Duodenal mucosa (tissue), 2 donors: Measurements from ENCODE around the gene EIF4EBP3.

Source experiments
- H3K27ac ChIP-seq: one replicate; pipeline ENCODE4 v1.7.0; 2013; ENCODE audit warnings: low read depth, low read length
- H3K27me3 ChIP-seq, 2 donors: one replicate each; pipeline ENCODE4 v1.7.0; 2013; ENCODE audit warnings: low read length in 2 of 2, control low read depth in 1 of 2; ENCODE audit not compliant: insufficient read depth in 2 of 2, control insufficient read depth in 1 of 2
- H3K36me3 ChIP-seq, 2 donors: one replicate each; pipeline ENCODE4 v1.7.0; 2013; ENCODE audit warnings: low read length in 2 of 2, control low read depth in 1 of 2; ENCODE audit not compliant: insufficient read depth in 2 of 2, control insufficient read depth in 1 of 2
- H3K4me1 ChIP-seq, 2 donors: one replicate each; pipeline ENCODE4 v1.7.0; 2013; ENCODE audit warnings: low read length in 2 of 2, control low read depth in 1 of 2; ENCODE audit not compliant: insufficient read depth in 2 of 2, control insufficient read depth in 1 of 2
- H3K4me3 ChIP-seq, 2 donors: one replicate each; pipeline ENCODE4 v1.7.0; 2013; ENCODE audit warnings: low read length in 2 of 2, low read depth in 1 of 2
- H3K9ac ChIP-seq, 2 donors: one replicate each; pipeline ENCODE4 v1.7.0; 2013; ENCODE audit warnings: low read length in 2 of 2, low read depth in 1 of 2
- H3K9me3 ChIP-seq, 2 donors: one replicate each; pipeline ENCODE4 v1.7.0; 2013; ENCODE audit warnings: low read length in 2 of 2, control low read depth in 1 of 2; ENCODE audit not compliant: control insufficient read depth in 1 of 2

The EIF4EBP3 gene

GRCh38 chr5:140565024-140565779, 17.7 kb downstream of the EIF4EBP3 start:
- peak overlapping the region; percentile 92 to 99 for H3K9ac ChIP-seq
- peaks cover 9 to 30% of the 10 kb centered on the region in 2 donors for H3K36me3 ChIP-seq
- H3K4me3 ChIP-seq, result peak overlapping the region; percentile 79 to 98
- no peaks in the 10 kb centered on the region for H3K9me3 ChIP-seq
- H3K27ac ChIP-seq, result peak overlapping the region; percentile 94
- no peaks in the 10 kb centered on the region for H3K27me3 ChIP-seq
- H3K4me1 ChIP-seq, result peaks cover 39 to 49% of the 10 kb centered on the region in 2 donors

GRCh38 chr5:140565780-140566095, 18.3 kb downstream of the EIF4EBP3 start:
- Histone ChIP-seq H3K4me1 (peaks cover 44 to 54% of the 10 kb centered on the region in 2 donors), H3K27ac (no peak overlapping the region), H3K4me3 (peak overlapping the region; percentile 79 to 98), H3K27me3 (no peaks in the 10 kb centered on the region), H3K9me3 (no peaks in the 10 kb centered on the region), H3K9ac (peak overlapping the region; percentile 92 to 99), H3K36me3 (peaks cover 9 to 27% of the 10 kb centered on the region in 2 donors)

DNA sequence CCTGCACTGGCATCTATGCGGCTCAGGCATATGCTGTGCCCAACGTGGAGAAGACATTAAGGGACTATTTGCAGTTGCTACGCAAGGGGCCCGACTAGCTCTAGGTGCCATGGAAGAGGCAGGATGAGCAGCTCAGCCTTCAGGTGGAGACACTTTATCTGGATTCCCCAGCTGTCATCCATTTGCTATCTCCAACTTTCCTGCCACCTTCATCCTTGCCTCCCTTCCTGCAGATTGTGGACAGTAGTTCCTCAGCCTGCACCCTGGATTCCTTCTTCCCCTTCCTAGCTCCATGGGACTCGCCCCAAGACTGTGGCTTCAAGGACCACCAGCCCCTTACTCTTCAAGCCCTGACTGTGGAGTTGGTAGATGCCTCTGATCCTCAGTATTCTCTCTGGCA, 19.2 kb downstream of the EIF4EBP3 start:
- no peaks in the 10 kb centered on the region for H3K9me3 ChIP-seq
- H3K27ac ChIP-seq, result no peak overlapping the region
- H3K4me3 ChIP-seq, result no peak overlapping the region
- H3K4me1 ChIP-seq, result peaks cover 47 to 57% of the 10 kb centered on the region in 2 donors
- H3K9ac ChIP-seq, result no peak overlapping the region
- no peaks in the 10 kb centered on the region for H3K27me3 ChIP-seq
- H3K36me3 ChIP-seq, result peaks cover 9 to 29% of the 10 kb centered on the region in 2 donors

GRCh38 chr5:140567136-140567818, 19.8 kb downstream of the EIF4EBP3 start:
- Histone ChIP-seq H3K4me1 (peaks cover 47 to 61% of the 10 kb centered on the region in 2 donors), H3K36me3 (peaks cover 9 to 29% of the 10 kb centered on the region in 2 donors), H3K4me3 (no peak overlapping the region), H3K9ac (no peak overlapping the region), H3K27ac (no peak overlapping the region), H3K9me3 (no peaks in the 10 kb centered on the region), H3K27me3 (no peaks in the 10 kb centered on the region)

GRCh38 chr5:140567871-140568270, 20.4 kb downstream of the EIF4EBP3 start:
- Histone ChIP-seq H3K4me3 (no peak overlapping the region), H3K4me1 (peaks cover 47 to 61% of the 10 kb centered on the region in 2 donors), H3K9me3 (no peaks in the 10 kb centered on the region), H3K9ac (no peak overlapping the region), H3K27me3 (no peaks in the 10 kb centered on the region), H3K36me3 (peaks cover 9 to 29% of the 10 kb centered on the region in 2 donors), H3K27ac (no peak overlapping the region)

- peaks cover 9 to 29% of the 10 kb centered on the region in 2 donors for H3K36me3 ChIP-seq
- peak overlapping the region in 1 of 2 donors; percentile 41 for H3K9ac ChIP-seq
- peaks cover 43 to 56% of the 10 kb centered on the region in 2 donors for H3K4me1 ChIP-seq
- no peaks in the 10 kb centered on the region for H3K27me3 ChIP-seq
- no peak overlapping the region for H3K27ac ChIP-seq
- H3K9me3 ChIP-seq, result no peaks in the 10 kb centered on the region
- peak overlapping the region in 1 of 2 donors; percentile 8 for H3K4me3 ChIP-seq
Observed at GRCh38 chr5:140568443-140569063, 21.1 kb downstream of the EIF4EBP3 start.

DNA sequence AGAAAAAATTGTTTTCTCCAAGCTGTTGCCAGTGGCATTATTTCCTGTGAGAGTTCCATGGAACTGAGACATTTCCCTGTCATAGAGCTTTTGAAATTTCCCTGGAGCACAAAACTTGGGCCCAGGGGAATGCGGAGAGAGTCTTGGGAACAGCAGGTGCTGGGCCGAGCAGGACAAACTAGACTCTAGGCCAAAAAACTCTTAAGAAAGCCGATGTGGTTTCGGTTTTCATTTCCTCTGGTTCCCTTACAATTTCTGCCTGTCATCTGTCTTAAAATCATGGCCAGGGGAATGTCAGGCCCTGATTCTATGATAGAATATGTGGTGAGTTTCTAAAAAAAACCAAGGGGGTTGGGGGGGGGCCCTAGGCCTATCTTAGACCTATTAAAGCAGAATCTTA, 21.7 kb downstream of the EIF4EBP3 start:
- Histone ChIP-seq H3K27ac (no peak overlapping the region), H3K4me1 (peaks cover 39 to 50% of the 10 kb centered on the region in 2 donors), H3K9me3 (no peaks in the 10 kb centered on the region), H3K36me3 (peaks cover 9 to 29% of the 10 kb centered on the region in 2 donors), H3K9ac (peak overlapping the region in 1 of 2 donors; percentile 41), H3K27me3 (no peaks in the 10 kb centered on the region), H3K4me3 (peak overlapping the region; percentile 8)

DNA sequence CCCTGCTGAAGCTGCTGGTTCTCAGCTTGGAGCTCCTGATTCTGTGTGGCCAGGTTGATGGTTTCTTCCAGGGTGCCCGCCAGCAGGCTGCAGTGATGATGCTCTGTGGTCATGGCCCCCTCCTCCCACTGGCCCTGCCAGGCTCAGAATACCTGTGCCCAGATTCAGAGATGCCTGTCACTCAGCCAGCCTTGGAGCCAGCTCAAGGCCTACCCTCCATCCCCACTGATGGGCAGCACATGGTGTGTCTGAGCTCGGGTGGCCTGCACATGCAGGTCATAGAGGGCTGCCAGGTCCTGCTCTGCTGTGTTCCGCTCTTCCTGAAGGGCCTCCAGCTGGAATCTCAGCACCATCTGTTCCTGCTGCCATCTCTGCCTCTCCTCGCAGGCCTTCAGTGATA, 22.6 kb downstream of the EIF4EBP3 start:
- no peaks in the 10 kb centered on the region for H3K9me3 ChIP-seq
- H3K9ac ChIP-seq, result no peak overlapping the region
- H3K27ac ChIP-seq, result no peak overlapping the region
- H3K36me3 ChIP-seq, result peaks cover 9 to 29% of the 10 kb centered on the region in 2 donors
- peaks cover 38 to 49% of the 10 kb centered on the region in 2 donors for H3K4me1 ChIP-seq
- no peak overlapping the region for H3K4me3 ChIP-seq
- H3K27me3 ChIP-seq, result no peaks in the 10 kb centered on the region

DNA sequence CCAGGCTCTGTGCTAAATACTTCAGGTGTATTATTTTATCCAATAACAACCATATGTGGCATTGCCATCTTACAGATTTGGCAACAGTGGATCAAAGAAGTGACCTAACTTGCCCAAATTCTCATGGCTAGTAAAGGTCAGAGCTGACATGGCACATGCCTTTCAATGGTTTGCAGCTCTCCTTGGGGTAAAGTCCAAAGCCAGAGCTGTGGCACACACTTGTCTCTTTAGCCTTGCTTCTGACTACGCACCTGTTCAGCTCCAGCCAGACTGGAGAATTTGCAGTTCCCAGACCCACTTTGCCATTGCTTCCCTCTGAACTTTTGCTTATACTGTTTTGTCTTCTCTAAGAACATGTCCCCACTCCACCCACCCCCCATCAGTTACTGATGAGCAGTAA, 23.0 kb downstream of the EIF4EBP3 start:
- H3K27ac ChIP-seq, result peak overlapping the region; percentile 11
- no peaks in the 10 kb centered on the region for H3K27me3 ChIP-seq
- no peak overlapping the region for H3K4me3 ChIP-seq
- peaks cover 9 to 29% of the 10 kb centered on the region in 2 donors for H3K36me3 ChIP-seq
- H3K9me3 ChIP-seq, result no peaks in the 10 kb centered on the region
- H3K4me1 ChIP-seq, result peaks cover 34 to 44% of the 10 kb centered on the region in 2 donors
- no peak overlapping the region for H3K9ac ChIP-seq

GRCh38 chr5:140571105-140571504, 23.6 kb downstream of the EIF4EBP3 start:
- no peak overlapping the region for H3K9ac ChIP-seq
- no peaks in the 10 kb centered on the region for H3K27me3 ChIP-seq
- H3K36me3 ChIP-seq, result peaks cover 9 to 26% of the 10 kb centered on the region in 2 donors
- no peak overlapping the region for H3K4me3 ChIP-seq
- H3K27ac ChIP-seq, result peak overlapping the region; percentile 11
- no peaks in the 10 kb centered on the region for H3K9me3 ChIP-seq
- H3K4me1 ChIP-seq, result peaks cover 28 to 38% of the 10 kb centered on the region in 2 donors
